Tibial artery (tissue), 4 donors: ENCODE results near the gene NSRP1.

ENCODE experiments used
- DNase-seq, 2 donors: peaks; one replicate each; pipeline ENCODE4 v3.0.0-alpha.2; 2019
- H3K27ac ChIP-seq, 2 donors: fragments of 200-600 bp; sonication (generic) in 1 of 2; 1 replicate in 1 of 2; 2 replicates in 1 of 2; pipeline ENCODE4 v1.5.1; 2018 to 2019; ENCODE audit warnings: mild to moderate bottlenecking in 1 of 2
- H3K27me3 ChIP-seq, 2 donors: fragments of 200-600 bp; sonication (generic) in 1 of 2; one replicate each; pipeline versions ENCODE4 v1.5.1 to v1.6.0; 2016 to 2019
- H3K36me3 ChIP-seq, 3 donors: fragments of 200-600 bp; sonication (generic) in 2 of 3; one replicate each; pipeline ENCODE4 v1.5.1; 2016 to 2019; ENCODE audit warnings: mild to moderate bottlenecking in 2 of 3
- H3K4me1 ChIP-seq, 4 donors: fragments of 200-600 bp; sonication (generic) in 2 of 4; 1 replicate in 3 of 4; 2 replicates in 1 of 4; pipeline ENCODE4 v1.5.1; 2016 to 2019
- H3K4me3 ChIP-seq, 2 donors: fragments of 200-600 bp; sonication (generic) in 1 of 2; 1 replicate in 1 of 2; 2 replicates in 1 of 2; pipeline ENCODE4 v1.5.1; 2018 to 2019; ENCODE audit warnings: mild to moderate bottlenecking in 2 of 2
- H3K9me3 ChIP-seq, 3 donors: fragments of 200-600 bp; sonication (generic) in 1 of 3; one replicate each; pipeline ENCODE4 v1.5.1; 2016 to 2019
- intact Hi-C: fragments of 100-400 bp; cut with DNase I; formaldehyde crosslinking; loops from one replicate; pipeline ENCODE4 v1.15.0; 2023; ENCODE audit warnings: low total_unique reads
- TF ChIP-seq, protein P1 (sequence below), 2 experiments: fragments of 200-600 bp in 1 of 2; fragments of 450-650 bp in 1 of 2; IDR thresholded peaks; one replicate each; pipeline ENCODE4 v1.5.1; 2017 to 2019; ENCODE audit warnings: antibody characterized with exemption in 2 of 2, mild to moderate bottlenecking in 1 of 2, moderate library complexity in 1 of 2

NSRP1 gene

DNA sequence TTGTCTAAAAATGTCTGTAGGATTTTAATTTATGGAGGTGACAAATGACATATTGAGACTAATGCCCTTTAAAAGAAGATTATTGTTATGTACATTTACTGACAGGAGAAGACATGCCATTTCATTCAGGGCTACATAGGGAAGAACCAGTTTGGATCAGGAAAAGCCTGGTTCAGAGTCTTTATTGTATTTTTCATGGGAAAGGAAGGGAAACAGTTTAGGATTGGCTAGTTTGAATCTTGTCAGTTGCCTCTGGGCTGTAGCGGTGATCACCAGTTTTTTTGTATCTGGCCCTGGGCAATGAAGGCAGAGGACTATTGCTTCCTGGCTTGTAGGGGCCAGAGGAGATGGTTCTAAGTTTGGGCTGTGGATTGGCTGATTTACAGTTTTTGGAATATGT is 31.8 kb downstream of the NSRP1 start:
- DNase-seq = no peak
- Histone ChIP-seq H3K27me3 (no peaks in the 10 kb centered on the region), H3K4me1 (no peaks in the 10 kb centered on the region), H3K27ac (no peak overlapping the region), H3K9me3 (no peaks in the 10 kb centered on the region), H3K36me3 (no peaks in the 10 kb centered on the region), H3K4me3 (no peak overlapping the region)
- intact Hi-C loops = no loop called here
- TF ChIP-seq, protein P1, sequence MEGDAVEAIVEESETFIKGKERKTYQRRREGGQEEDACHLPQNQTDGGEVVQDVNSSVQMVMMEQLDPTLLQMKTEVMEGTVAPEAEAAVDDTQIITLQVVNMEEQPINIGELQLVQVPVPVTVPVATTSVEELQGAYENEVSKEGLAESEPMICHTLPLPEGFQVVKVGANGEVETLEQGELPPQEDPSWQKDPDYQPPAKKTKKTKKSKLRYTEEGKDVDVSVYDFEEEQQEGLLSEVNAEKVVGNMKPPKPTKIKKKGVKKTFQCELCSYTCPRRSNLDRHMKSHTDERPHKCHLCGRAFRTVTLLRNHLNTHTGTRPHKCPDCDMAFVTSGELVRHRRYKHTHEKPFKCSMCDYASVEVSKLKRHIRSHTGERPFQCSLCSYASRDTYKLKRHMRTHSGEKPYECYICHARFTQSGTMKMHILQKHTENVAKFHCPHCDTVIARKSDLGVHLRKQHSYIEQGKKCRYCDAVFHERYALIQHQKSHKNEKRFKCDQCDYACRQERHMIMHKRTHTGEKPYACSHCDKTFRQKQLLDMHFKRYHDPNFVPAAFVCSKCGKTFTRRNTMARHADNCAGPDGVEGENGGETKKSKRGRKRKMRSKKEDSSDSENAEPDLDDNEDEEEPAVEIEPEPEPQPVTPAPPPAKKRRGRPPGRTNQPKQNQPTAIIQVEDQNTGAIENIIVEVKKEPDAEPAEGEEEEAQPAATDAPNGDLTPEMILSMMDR (IDR thresholded peaks at IDR 0.05) = no peak

GRCh38 chr17:30151471-30151870 is 34.9 kb downstream of the NSRP1 start:
- H3K9me3 ChIP-seq = no peaks in the 10 kb centered on the region
- TF ChIP-seq, protein P1 (IDR thresholded peaks at IDR 0.05) = no peak
- H3K4me1 ChIP-seq = no peaks in the 10 kb centered on the region
- no peak for DNase-seq
- H3K27ac ChIP-seq = no peak overlapping the region
- intact Hi-C loops = no loop called here
- H3K27me3 ChIP-seq = no peaks in the 10 kb centered on the region
- H3K36me3 ChIP-seq = peaks cover 0 to 2% (median 0%) of the 10 kb centered on the region in 3 donors
- no peak overlapping the region for H3K4me3 ChIP-seq

DNA sequence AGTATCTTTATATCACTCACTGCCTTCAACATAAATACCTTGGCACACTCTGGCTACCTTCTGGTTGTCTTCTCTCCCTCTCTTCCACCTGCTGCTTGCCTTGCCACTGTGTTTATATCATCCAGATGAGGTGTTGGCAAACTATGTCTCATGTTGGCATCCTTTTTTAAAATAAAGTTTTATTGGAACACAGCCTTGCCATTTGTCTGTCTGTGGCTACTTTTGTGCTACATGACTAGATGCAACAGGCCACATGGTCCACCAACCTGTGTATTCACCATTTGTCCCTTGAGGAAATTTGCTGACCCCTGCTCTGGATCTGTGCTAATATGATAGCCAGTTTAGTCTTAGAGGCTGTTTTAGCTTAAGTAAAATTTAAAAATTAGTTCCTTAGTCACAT is 36.8 kb downstream of the NSRP1 start:
- intact Hi-C loops = no loop called here
- DNase-seq = no peak
- no peak overlapping the region for H3K27ac ChIP-seq
- H3K36me3 ChIP-seq = peaks cover 0 to 7% (median 2%) of the 10 kb centered on the region in 3 donors
- H3K9me3 ChIP-seq = no peaks in the 10 kb centered on the region
- H3K27me3 ChIP-seq = no peaks in the 10 kb centered on the region
- H3K4me1 ChIP-seq = no peaks in the 10 kb centered on the region
- H3K4me3 ChIP-seq = no peak overlapping the region
- TF ChIP-seq, protein P1 (IDR thresholded peaks at IDR 0.05) = no peak

DNA sequence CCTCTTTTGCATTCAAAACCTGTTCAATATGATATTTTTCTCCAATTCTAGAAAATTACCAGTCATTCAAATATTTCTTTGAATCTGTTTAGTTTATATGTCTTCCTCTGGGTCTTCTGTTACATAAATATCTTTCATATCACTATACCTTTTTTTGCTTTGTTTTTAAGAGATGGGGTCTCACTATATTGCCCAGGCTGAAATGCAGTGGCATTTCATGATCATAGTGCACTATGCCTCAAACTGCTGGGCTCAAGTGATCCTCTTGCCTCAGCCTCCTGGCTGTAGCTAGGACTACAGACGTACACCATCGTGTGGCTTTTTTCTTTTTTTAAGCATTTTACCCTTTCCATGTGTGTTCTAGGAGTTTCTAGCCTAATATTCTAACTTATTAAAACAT is 38.8 kb downstream of the NSRP1 start:
- Histone ChIP-seq H3K36me3 (peaks cover 7 to 16% (median 9%) of the 10 kb centered on the region in 3 donors), H3K27me3 (no peaks in the 10 kb centered on the region), H3K4me1 (no peaks in the 10 kb centered on the region), H3K27ac (no peak overlapping the region), H3K4me3 (no peak overlapping the region), H3K9me3 (peaks cover 0 to 9% (median 7%) of the 10 kb centered on the region in 3 donors)
- intact Hi-C loops = no loop called here
- no peak for DNase-seq
- TF ChIP-seq, protein P1 (IDR thresholded peaks at IDR 0.05) = no peak

DNA sequence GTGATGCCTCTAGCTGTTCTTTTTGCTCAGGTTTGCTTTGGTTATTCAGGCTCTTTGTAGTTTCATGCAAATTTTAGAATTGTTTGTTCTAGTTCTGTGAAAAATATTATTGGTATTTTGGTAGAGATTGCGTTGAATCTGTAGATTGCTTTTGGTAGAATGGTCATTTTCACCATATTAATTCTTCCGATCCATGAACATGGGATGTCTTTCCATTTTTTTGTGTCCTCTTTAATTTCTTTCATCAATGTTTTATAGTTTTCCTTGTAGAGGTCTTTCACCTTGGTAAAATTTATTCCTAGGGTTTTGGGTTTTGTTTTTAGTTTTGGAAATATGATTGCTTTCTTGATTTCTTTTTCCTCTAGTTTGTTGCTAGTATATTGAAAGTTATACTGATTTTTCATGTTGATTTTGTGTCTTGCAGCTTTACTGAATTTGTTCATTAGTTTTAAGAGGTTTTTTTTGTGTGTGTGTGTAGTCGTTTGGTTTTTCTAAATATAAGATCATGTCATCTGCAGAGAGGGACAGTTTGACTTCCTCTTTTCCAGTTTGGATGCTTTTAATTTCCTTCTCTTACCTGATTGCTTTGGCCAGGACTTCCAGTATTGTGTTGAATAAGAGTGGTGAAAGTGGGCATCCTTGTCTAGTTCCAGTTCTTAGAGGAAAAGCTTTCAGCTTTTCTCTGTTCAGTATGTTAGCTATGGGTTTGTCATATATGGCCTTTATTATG is 42.4 kb downstream of the NSRP1 start:
- peaks cover 13 to 25% (median 16%) of the 10 kb centered on the region in 3 donors for H3K36me3 ChIP-seq
- no peak overlapping the region for H3K27ac ChIP-seq
- H3K4me1 ChIP-seq = peaks cover 0 to 3% (median 0%) of the 10 kb centered on the region in 4 donors
- intact Hi-C loops = no loop called here
- peaks cover 0 to 9% (median 7%) of the 10 kb centered on the region in 3 donors for H3K9me3 ChIP-seq
- TF ChIP-seq, protein P1 (IDR thresholded peaks at IDR 0.05) = no peak
- H3K4me3 ChIP-seq = no peak overlapping the region
- no peak for DNase-seq
- no peaks in the 10 kb centered on the region for H3K27me3 ChIP-seq
